Activated T-cell treated with anti-CD3 and anti-CD28 coated beads, Interleukin-2, amount 50 U/mL, for 4 hours (primary cell): Measurements from ENCODE around the gene AHNAK2. TPM values are rescaled to one million over a fixed set of nuclear protein-coding genes. Genes with fewer than 3 reads are reported as not detected.
A peak's percentile ranks its signal among the peaks of the same experiment; 100 is the strongest.
"Not testable (repeated sequence)": the region's sequence is repeated elsewhere in the genome, so short reads cannot be mapped to it uniquely, and the experiment has no call there.

ENCODE experiments used
- ATAC-seq, 2 donors: fragments of 200-7000 bp; cut with Tn5 transposase; one replicate each; pipeline ENCODE4 v1.10.0; 2021
- DNase-seq: peaks from one replicate; pipeline ENCODE4 v3.0.0-alpha.2; 2020
- H3K27me3 Mint-ChIP-seq: one replicate; pipeline ENCODE4 v1.8.0; 2021; ENCODE audit warnings: low read depth, mixed read lengths
- H3K36me3 Mint-ChIP-seq: one replicate; pipeline ENCODE4 v1.8.0; 2022; ENCODE audit warnings: mixed read lengths; ENCODE audit not compliant: insufficient read depth
- H3K4me1 Mint-ChIP-seq: one replicate; pipeline ENCODE4 v1.8.0; 2021; ENCODE audit warnings: low read depth, mixed read lengths
- H3K4me3 Mint-ChIP-seq: one replicate; pipeline ENCODE4 v1.8.0; 2021; ENCODE audit warnings: mild to moderate bottlenecking, moderate library complexity, mixed read lengths
- H3K9me3 Mint-ChIP-seq: one replicate; pipeline ENCODE4 v1.8.0; 2021; ENCODE audit warnings: mixed read lengths
- total RNA-seq, 3 donors: library from RNA; stranded (reverse); gene quantifications; one replicate each; pipeline ENCODE4 v1.2.1, GENCODE V29; 2021

AHNAK2 gene
- total RNA-seq, 3 donors from 2014 or later, result under 0.01 to 0.08 (median 0.05) TPM

DNA sequence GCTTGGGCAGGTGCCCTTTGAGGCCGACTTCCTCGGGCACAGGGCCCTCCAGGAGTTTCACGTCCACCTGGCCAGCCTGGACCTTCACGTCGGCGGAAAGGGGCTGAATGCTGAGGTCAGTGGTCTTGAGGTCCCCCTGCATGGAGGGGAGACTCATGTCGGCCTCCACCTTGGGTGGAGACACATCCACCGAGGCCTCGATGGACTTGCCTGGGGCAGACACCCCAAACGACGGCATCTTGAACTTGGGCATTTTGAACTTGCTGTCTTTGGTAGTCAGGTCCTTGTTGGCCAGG lies 29.5 kb downstream of the AHNAK2 start:
- peaks cover 6% of the 10 kb centered on the region for H3K27me3 Mint-ChIP-seq
- no peak for ATAC-seq
- no peaks in the 10 kb centered on the region for H3K4me1 Mint-ChIP-seq
- no peak overlapping the region for H3K4me3 Mint-ChIP-seq
- no peaks in the 10 kb centered on the region for H3K36me3 Mint-ChIP-seq
- DNase-seq, result no peak
- no peaks in the 10 kb centered on the region for H3K9me3 Mint-ChIP-seq

DNA sequence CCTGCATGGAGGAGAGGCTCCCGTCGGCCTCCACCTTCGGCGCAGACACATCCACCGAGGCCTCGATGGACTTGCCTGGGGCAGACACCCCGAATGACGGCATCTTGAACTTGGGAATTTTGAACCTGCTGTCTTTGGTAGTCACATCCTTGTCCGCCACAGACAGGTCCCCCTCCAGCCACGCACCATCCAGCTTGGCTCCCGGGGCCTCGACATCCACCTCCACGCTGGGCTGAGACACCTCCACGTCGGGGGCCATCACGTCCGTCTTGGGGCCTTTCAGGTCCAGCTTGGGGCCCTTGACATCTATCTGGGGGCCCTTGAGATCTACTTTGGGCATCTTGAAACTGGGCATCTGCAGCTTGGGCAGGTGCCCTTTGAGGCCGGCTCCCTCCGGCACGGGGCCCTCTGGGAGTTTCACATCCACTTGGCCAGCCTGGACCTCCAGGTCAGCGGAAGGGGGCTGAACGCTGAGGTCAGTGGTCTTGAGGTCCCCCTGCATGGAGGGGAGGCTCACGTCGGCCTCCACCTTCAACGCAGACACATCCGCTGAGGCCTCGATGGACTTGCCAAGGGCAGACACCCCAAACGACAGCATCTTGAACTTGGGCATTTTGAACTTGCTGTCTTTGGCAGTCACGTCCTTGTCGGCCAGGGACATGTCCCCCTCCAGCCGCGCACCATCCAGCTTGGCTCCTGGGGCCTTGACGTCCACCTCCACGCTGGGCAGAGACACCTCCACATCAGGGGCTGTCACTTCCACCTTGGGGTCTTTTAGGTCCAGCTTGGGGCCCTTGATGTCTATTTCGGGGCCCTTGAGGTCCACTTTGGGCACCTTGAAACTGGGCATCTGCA lies 30.1 kb downstream of the AHNAK2 start:
- not testable (repeated sequence) for H3K4me3 Mint-ChIP-seq, H3K9me3 Mint-ChIP-seq, H3K27me3 Mint-ChIP-seq, H3K36me3 Mint-ChIP-seq, ATAC-seq, DNase-seq, H3K4me1 Mint-ChIP-seq

DNA sequence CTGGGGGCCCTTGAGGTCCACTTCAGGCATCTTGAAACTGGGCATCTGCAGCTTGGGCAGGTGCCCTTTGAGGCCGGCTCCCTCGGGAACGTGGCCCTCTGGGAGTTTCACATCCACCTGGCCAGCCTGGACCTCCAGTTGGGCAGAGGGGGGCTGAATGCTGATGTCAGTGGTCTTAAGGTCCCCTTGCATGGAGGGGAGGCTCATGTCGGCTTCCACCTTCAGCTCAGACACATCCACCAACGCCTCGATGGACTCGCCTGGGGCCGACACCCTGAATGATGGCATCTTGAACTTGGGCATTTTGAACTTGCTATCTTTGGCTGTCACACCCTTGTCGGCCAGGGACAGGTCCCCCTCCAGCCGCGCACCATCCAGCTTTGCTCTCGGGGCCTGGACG lies 31.0 kb downstream of the AHNAK2 start:
- ATAC-seq, H3K36me3 Mint-ChIP-seq, H3K27me3 Mint-ChIP-seq, H3K9me3 Mint-ChIP-seq, H3K4me1 Mint-ChIP-seq, H3K4me3 Mint-ChIP-seq, DNase-seq: not testable (repeated sequence)

DNA sequence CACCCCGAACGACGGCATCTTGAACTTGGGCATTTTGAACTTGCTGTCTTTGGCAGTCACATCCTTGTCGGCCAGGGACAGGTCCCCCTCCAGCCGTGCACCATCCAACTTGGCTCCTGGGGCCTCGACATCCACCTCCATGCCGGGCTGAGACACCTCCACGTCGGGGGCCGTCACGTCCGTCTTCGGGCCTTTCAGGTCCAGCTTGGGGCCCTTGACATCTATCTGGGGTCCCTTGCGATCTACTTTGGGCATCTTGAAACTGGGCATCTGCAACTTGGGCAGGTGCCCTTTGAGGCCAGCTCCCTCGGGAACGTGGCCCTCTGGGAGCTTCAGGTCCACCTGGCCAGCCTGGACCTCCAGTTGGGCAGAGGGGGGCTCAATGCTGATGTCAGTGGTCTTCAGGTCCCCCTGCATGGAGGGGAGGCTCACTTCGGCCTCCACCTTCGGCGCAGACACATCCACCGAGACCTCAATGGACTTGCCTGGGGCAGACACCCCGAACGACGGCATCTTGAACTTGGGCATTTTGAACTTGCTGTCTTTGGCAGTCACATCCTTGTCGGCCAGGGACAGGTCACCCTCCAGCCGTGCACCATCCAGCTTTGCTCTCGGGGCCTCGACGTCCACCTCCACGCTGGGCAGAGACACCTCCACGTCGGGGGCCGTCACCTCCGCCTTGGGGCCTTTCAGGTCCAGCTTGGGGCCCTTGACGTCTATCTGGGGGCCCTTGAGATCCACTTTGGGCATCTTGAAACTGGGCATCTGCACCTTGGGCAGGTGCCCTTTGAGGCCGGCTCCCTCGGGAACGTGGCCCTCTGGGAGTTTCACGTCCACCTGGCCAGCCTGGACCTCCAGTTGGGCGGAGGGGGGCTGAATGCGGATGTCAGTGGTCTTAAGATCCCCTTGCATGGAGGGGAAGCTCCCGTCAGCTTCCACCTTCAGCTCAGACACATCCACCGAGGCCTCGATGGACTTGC lies 31.9 kb downstream of the AHNAK2 start:
- DNase-seq, H3K27me3 Mint-ChIP-seq, H3K4me3 Mint-ChIP-seq, H3K36me3 Mint-ChIP-seq, ATAC-seq, H3K4me1 Mint-ChIP-seq, H3K9me3 Mint-ChIP-seq: not testable (repeated sequence)

DNA sequence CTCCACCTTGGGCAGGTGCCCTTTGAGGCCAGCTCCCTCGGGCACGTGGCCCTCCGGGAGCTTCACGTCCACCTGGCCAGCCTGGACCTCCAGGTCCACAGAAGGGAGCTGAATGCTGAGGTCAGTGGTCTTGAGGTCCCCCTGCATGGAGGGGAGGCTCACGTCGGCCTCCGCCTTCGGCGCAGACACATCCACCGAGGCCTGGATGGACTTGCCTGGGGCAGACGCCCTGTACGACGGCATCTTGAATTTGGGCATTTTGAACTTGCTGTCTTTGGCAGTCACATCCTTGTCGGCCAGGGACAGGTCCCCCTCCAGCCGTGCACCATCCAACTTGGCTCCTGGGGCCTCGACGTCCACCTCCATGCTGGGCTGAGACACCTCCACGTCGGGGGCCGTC lies 32.9 kb downstream of the AHNAK2 start:
- not testable (repeated sequence) for DNase-seq, H3K4me3 Mint-ChIP-seq, ATAC-seq, H3K4me1 Mint-ChIP-seq, H3K27me3 Mint-ChIP-seq, H3K36me3 Mint-ChIP-seq, H3K9me3 Mint-ChIP-seq

DNA sequence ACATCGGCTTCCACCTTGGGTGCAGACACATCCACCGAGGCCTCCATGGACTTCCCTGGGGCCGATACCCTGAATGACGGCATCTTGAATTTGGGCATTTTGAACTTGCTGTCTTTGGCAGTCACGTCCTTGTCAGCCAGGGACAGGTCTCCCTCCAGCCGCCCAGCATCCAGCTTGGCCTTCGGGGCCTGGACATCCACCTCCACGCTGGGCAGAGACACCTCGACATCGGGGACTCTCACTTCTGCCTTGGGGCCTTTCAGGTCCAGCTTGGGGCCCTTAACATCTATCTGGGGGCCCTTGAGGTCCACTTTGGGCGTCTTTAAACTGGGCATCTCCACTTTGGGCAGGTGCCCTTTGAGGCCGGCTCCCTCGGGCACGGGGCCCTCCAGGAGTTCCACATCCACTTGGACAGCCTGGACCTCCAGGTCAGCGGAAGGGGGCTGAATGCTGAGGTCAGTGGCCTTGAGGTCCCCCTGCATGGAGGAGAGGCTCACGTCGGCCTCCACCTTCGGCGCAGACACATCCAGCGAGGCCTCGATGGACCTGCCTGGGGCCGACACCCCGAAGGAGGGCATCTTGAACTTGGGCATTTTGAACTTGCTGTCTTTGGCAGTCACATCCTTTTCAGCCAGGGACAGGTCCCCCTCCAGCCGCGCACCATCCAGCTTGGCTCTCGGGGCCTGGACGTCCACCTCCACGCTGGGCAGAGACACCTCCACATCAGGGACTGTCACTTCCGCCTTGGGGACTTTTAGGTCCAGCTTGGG lies 33.6 kb downstream of the AHNAK2 start:
- ATAC-seq, result not testable (repeated sequence)

DNA sequence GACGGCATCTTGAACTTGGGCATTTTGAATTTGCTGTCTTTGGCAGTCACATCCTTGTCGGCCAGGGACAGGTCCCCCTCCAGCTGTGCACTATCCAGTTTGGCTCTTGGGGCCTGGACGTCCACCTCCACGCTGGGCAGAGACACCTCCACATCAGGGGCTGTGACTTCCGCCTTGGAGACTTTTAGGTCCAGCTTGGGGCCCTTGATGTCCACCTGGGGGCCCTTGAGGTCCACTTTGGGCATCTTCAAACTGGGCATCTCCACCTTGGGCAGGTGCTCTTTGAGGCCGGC lies 34.2 kb downstream of the AHNAK2 start:
- not testable (repeated sequence) for DNase-seq, H3K4me3 Mint-ChIP-seq, ATAC-seq, H3K27me3 Mint-ChIP-seq, H3K9me3 Mint-ChIP-seq, H3K4me1 Mint-ChIP-seq, H3K36me3 Mint-ChIP-seq

More for the DNA sequence above, 33.6 kb downstream of the AHNAK2 start:
- not testable (repeated sequence) for DNase-seq, H3K4me1 Mint-ChIP-seq, H3K36me3 Mint-ChIP-seq, H3K9me3 Mint-ChIP-seq, H3K27me3 Mint-ChIP-seq, H3K4me3 Mint-ChIP-seq

DNA sequence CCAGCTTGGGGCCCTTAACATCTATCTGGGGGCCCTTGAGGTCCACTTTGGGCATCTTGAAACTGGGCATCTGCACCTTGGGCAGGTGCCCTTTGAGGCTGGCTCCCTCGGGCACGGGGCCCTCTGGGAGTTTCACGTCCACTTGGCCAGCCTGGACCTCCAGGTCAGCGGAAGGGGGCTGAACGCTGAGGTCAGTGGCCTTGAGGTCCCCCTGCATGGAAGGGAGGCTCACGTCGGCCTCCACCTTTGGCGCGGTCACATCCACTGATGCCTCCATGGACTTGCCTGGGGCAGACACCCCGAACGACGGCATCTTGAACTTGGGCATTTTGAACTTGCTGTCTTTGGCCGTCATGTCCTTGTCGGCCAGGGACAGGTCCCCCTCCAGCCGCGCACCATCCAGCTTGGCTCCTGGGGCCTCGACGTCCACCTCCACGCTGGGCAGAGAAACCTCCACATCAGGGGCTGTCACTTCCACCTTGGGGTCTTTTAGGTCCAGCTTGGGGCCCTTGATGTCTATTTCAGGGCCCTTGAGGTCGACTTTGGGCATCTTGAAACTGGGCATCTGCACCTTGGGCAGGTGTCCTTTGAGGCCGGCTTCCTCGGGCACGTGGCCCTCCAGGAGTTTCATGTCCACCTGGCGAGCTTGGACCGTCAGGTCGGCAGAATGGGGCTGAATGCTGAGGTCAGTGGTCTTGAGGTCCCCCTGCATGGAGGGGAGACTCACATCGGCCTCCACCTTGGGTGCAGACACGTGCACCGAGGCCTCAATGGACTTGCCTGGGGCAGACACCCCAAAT lies 34.8 kb downstream of the AHNAK2 start:
- not testable (repeated sequence) for H3K27me3 Mint-ChIP-seq, H3K9me3 Mint-ChIP-seq, ATAC-seq, H3K36me3 Mint-ChIP-seq, H3K4me1 Mint-ChIP-seq, H3K4me3 Mint-ChIP-seq
- peak; percentile 0 for DNase-seq

DNA sequence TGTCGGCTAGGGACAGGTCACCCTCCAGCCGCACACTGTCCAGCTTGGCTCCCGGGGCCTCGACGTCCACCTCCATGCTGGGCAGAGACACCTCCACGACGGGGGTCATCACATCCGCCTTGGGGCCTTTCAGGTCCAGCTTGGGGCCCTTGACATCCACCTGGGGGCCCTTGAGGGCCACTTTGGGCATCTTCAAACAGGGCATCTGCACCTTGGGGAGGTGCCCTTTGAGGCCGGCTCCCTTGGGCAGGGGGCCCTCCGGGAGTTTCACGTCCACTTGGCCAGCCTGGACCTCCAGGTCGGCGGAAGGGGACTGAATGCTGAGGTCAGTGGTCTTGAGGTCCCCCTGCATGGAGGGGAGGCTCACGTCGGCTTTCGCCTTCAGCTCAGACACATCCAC lies 35.6 kb downstream of the AHNAK2 start:
- no peak for ATAC-seq

DNA sequence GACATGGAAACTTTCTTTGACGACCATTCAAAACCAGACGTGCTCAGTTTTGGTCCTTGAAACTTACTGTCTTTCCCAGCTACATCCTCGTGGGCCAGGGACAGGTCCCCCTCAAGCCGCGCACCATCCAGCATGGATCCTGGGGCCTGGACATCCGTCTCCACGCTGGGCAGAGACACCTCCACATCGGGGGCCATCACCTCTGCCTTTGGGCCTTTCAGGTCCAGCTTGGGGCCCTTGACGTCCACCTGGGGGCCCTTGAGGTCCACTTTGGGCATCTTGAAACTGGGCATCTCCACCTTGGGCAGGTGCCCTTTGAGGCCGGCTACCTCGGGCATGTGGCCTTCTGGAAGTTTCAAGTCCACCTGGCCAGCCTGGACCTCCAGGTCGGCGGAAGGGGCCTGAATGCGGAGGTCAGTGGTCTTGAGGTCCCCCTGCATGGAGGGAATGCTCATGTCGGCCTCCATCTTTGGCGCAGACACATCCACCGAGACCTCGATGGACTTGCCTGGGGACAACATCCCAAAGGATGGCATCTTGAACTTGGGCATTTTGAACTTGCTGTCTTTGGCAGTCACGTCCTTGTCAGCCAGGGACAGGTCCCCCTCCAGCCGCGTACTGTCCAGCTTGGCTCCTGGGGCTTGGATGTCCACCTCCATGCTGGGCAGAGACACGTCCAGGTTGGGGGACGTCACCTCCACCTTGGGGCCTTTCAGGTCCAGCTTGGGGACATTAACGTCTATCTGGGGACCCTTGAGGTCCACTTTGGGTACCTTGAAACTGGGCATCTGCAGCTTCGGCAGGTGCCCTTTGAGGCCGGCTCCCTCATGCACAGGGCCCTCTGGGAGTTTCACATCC lies 36.4 kb downstream of the AHNAK2 start:
- H3K9me3 Mint-ChIP-seq, result no peaks in the 10 kb centered on the region
- no peaks in the 10 kb centered on the region for H3K4me1 Mint-ChIP-seq
- DNase-seq, result peak; percentile 3
- peaks cover 8% of the 10 kb centered on the region for H3K27me3 Mint-ChIP-seq
- ATAC-seq, result no peak
- H3K4me3 Mint-ChIP-seq, result no peak overlapping the region
- no peaks in the 10 kb centered on the region for H3K36me3 Mint-ChIP-seq

More for the DNA sequence above, 35.6 kb downstream of the AHNAK2 start:
- Mint-ChIP-seq H3K4me3 (no peak overlapping the region), H3K36me3 (no peaks in the 10 kb centered on the region), H3K4me1 (no peaks in the 10 kb centered on the region), H3K27me3 (peaks cover 8% of the 10 kb centered on the region), H3K9me3 (no peaks in the 10 kb centered on the region)
- DNase-seq, result no peak

DNA sequence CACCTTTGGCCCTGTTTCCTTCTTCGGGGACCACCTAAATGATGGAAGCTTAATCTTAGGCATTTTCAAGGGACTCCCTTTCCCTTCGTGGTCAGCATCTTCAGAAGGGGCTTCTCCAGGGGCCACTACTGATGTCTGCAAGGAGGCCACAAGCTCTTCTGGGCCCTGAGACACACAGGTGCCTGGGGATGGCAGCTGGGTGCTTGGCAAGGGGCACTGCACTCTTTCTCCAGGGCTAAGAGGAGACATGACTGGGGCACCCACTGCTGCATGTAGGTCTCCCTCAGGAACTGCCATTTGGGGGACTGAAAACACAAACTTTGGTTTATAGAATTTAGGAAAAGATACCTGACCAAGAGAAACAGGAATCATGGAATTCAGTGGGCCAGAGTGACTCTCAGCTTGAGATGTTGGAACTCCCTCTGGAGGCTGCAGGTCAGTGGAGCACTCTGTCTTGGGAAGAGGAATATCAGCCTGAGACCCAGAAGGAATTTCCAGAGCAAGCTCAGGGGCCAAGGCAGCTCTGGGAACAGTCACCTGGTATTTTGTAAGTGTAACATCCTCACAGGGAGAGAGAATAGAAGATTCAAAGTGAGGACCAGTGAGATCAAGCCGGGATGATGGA lies 37.5 kb downstream of the AHNAK2 start:
- no peaks in the 10 kb centered on the region for H3K36me3 Mint-ChIP-seq
- no peak for DNase-seq
- peaks cover 8% of the 10 kb centered on the region for H3K27me3 Mint-ChIP-seq
- H3K9me3 Mint-ChIP-seq, result no peaks in the 10 kb centered on the region
- no peaks in the 10 kb centered on the region for H3K4me1 Mint-ChIP-seq
- no peak overlapping the region for H3K4me3 Mint-ChIP-seq
- no peak for ATAC-seq

DNA sequence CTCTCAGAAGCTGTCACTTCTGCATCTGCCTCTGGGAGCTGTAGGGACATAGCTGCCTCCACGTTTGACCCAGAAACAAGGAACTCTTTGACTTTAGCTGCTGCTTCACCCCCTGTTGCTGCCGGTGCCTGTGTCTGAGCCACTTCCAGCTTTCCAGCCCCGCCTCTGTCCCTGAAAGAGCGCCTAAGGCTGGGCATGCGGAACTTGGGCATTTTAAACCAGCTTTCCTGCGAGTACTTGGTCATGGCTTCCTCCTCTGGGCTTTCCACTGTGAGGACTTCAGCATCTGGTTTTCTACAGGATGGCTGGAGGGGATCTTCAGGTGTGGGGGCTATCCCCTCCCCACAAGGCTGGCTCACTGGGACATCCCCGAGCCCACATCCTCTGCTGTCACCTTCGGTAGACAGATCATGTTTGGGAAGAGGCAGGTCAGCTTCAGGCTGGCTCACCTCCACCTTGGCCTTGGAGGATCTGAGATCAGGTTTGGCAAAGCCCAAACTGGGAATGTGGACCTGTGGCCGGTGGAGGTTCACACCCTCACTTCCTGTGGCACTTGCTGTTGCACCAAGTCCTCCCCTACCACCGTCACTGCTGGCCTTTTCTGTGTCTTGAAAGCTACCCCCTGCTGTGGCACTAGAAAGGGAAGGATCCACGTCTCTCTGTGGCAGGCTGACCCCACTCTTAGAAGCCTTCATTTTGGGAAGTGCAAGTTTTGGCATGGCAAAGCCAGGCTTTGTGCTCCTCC lies 38.3 kb downstream of the AHNAK2 start:
- Mint-ChIP-seq H3K27me3 (peaks cover 7% of the 10 kb centered on the region), H3K4me3 (no peak overlapping the region), H3K36me3 (no peaks in the 10 kb centered on the region), H3K4me1 (no peaks in the 10 kb centered on the region), H3K9me3 (no peaks in the 10 kb centered on the region)
- no peak for DNase-seq
- ATAC-seq, result no peak
